22Rv1 (cell line): ENCODE results near the gene GADL1.

Source experiments
- CTCF ChIP-seq: fragments of 450-650 bp; IDR thresholded peaks from 2 replicates; pipeline ENCODE4 v1.5.1; 2017; ENCODE audit warnings: mild to moderate bottlenecking
- ZFX ChIP-seq: fragments of 450-650 bp; IDR thresholded peaks from 2 replicates; pipeline ENCODE4 v1.6.1; 2017; ENCODE audit warnings: antibody characterized with exemption, borderline replicate concordance

GRCh38 chr3:30730967-30731366 lies 163.5 kb downstream of the GADL1 start:
- TF ChIP-seq CTCF (no peak), ZFX (no peak)
